ENCODE results near the gene PEX5.

PEX5 gene

GRCh38 chr12:7197841-7198240 lies 8.4 kb downstream of the PEX5 start:
- no peak for TF ChIP-seq CTCF (conservative IDR thresholded peaks at IDR 0.05; ENCODE audit: low read length)
- no peak for DNase-seq (ENCODE audit: low read depth)
- no peak overlapping the region for H3K4me3 ChIP-seq (ENCODE audit: low read length)

- H3K4me3 ChIP-seq (ENCODE audit: low read length) = no peak overlapping the region
- no peak for TF ChIP-seq CTCF (conservative IDR thresholded peaks at IDR 0.05; ENCODE audit: low read length)
- no peak for DNase-seq (ENCODE audit: low read depth)
Observed at GRCh38 chr12:7203109-7203508, 13.6 kb downstream of the PEX5 start.

GRCh38 chr12:7205091-7205490 lies 15.6 kb downstream of the PEX5 start:
- no peak for DNase-seq (ENCODE audit: low read depth)
- H3K4me3 ChIP-seq (ENCODE audit: low read length) = no peak overlapping the region
- no peak for TF ChIP-seq CTCF (conservative IDR thresholded peaks at IDR 0.05; ENCODE audit: low read length)

- TF ChIP-seq CTCF (conservative IDR thresholded peaks at IDR 0.05; ENCODE audit: low read length) = no peak
- no peak overlapping the region for H3K4me3 ChIP-seq (ENCODE audit: low read length)
- no peak for DNase-seq (ENCODE audit: low read depth)
Observed at GRCh38 chr12:7206691-7207090, 17.2 kb downstream of the PEX5 start.

- no peak for TF ChIP-seq CTCF (conservative IDR thresholded peaks at IDR 0.05; ENCODE audit: low read length)
- no peak for DNase-seq (ENCODE audit: low read depth)
- no peak overlapping the region for H3K4me3 ChIP-seq (ENCODE audit: low read length)
Observed at GRCh38 chr12:7207866-7208625, 18.6 kb downstream of the PEX5 start.

- no peak for DNase-seq (ENCODE audit: low read depth)
- no peak for TF ChIP-seq CTCF (conservative IDR thresholded peaks at IDR 0.05; ENCODE audit: low read length)
- H3K4me3 ChIP-seq (ENCODE audit: low read length) = no peak overlapping the region
Observed at GRCh38 chr12:7209958-7210357, 20.5 kb downstream of the PEX5 start.

GRCh38 chr12:7210642-7211151 lies 21.2 kb downstream of the PEX5 start:
- DNase-seq (ENCODE audit: low read depth) = no peak
- no peak for TF ChIP-seq CTCF (conservative IDR thresholded peaks at IDR 0.05; ENCODE audit: low read length)

More at GRCh38 chr12:7210642-7211151, 21.2 kb downstream of the PEX5 start:
- no peak overlapping the region for H3K4me3 ChIP-seq (ENCODE audit: low read length)
